Embryonic facial prominence (tissue), 1 donor: ENCODE results near the gene CPNE1.

ENCODE experiments used
- DNase-seq: peaks from one replicate; pipeline ENCODE4 v3.0.0-alpha.2; 2016; ENCODE audit errors: extremely low spot score

CPNE1 gene

DNA sequence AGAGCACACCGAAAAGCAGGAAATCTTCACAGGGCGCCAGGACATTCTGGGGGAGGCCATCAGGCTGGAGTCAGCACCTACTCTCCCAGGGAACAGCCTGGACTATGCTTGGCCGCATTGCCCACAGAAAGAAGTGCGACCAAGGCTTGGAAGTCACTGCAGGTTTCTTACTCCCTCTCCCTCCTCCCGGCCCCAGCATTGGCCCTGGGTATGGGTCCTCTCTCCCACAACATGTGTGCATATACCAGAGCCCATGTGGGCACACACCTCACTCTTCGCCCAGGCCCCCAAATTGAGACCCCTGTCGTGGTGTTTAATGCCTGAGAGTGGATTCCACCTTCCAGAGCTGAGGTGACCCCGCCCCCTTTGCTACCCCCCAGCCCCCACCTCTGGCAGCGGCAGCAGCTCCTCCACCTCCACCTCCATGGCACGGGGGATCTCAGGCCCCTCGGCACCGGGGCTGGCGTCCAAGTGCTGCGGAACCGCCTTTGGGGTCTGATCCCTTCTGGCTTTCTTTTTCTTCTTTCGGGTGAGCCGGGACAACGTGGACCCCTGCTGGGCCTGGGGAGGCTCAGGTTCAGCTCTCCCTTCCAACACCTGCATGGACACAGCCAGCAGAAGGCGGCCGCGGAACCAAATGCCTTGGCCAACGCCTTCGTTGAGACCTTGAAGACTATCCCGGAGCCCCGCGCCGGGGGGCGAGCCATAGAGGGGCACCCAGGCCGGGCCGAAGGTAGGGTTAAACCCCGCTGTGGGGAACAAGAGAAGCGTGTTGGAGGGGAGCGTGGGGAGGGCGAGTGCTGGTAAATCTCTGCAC lies 64.3 kb downstream of the CPNE1 start:
- DNase-seq, result no peak

DNA sequence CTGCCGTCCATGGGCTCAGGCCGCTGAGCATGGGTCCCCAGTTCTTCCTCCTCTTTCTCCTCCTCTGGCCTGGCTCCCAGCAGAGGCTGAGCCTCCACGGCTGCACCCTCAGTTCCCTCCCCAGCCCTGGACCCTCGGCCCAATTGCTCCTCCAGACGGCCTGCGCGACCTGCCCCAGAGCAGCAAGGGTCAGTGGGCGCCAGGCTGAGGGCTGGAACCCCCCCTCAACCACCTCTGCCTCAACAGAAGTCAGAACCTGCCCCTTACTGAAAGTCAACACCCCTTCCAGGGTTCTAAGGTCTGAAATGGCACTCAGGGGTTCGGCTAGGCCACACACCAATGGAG lies 65.0 kb downstream of the CPNE1 start:
- no peak for DNase-seq

GRCh38 chr20:35598899-35599775 lies 65.6 kb downstream of the CPNE1 start:
- DNase-seq, result no peak

DNA sequence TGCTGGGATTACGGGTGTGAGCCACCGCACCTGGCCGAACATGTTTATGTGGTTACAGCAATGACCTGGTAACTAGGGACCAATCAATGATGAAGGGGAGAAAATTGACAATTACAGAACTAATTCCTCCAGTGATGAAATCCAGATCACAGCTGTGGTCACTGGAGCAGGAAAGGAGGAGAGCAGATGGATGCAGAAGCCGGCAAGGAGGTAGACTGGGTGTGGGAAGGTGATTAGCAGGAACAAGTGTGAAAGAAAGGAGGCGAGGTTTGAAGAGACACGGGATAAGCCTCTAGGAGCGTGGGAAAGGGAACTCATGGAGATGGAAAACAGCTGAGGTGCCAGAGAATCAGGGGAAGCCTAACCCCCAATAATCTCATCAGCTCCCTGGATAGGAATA lies 66.2 kb downstream of the CPNE1 start:
- DNase-seq, result no peak

DNA sequence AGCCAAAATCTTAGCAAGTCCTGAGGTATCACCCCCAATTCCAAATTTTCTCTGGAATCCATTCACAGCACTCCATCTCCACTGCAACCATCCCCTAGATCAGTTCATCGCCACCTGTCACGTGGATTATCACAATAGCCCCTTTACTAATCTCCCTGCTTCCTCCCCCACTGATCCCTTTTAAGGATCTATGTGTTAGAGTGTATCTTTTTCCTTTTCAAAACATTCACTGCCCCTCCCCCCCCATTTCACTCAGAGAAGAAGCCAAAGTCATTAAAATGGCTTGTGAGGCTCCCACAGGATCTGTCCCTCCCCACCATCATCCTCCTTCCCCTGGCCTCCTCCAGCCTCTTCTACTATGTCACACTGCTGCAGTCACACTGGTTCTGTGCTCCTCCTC lies 67.5 kb downstream of the CPNE1 start:
- DNase-seq, result no peak

DNA sequence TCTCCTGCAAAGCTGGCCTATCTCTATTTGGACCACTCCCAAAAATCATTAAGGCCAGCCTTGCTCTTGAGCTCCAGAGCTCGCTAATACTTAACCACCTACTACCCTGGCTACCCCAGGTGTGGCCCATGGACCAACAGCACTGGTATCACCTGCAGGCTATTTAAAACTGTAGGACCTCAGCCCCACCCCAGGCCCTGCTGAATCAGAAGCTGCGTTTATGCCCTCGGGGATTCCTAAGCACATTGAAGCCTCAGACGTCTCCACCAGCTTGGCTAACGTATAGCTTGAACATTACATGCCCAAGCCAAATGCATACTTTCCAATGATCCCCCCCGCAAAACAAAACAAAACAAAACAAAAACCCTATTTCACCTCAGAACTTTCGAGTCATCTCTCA lies 68.8 kb downstream of the CPNE1 start:
- no peak for DNase-seq

- no peak for DNase-seq
Observed at GRCh38 chr20:35595456-35595855, 69.2 kb downstream of the CPNE1 start.

DNA sequence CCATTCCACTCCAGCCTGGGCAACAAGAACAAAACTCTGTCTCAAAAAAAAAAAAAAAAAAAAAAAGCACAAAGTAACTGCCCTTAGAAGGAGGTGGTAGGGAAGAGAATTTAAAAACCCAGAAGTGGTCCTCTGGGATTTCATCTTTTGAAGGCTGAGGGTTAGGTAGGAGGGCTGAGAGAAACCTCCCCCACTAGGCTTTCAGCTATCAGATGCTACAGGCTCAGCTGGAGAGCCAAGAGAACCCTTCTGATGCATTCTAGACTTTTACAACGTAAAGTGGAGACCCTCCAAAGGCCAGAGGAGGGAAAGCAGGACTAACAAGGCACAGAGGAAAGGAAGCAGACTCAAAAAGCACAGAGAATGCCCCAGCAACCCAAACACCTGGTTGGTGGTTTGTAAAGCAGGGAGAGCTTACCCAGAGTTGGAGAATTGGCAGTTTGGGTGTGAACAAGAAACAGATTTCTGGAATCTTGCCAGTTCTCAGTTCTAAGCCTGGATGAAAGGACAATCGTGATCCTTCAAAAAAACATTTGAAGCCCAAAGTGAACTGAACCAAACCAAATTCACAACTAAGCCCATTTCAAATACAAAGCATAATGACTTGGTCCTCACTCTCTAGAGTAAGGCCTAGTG lies 72.2 kb downstream of the CPNE1 start:
- no peak for DNase-seq

- no peak for DNase-seq
Observed at GRCh38 chr20:35588397-35588796, 76.3 kb downstream of the CPNE1 start.

- DNase-seq, result no peak
Observed at GRCh38 chr20:35587436-35587835, 77.3 kb downstream of the CPNE1 start.

DNA sequence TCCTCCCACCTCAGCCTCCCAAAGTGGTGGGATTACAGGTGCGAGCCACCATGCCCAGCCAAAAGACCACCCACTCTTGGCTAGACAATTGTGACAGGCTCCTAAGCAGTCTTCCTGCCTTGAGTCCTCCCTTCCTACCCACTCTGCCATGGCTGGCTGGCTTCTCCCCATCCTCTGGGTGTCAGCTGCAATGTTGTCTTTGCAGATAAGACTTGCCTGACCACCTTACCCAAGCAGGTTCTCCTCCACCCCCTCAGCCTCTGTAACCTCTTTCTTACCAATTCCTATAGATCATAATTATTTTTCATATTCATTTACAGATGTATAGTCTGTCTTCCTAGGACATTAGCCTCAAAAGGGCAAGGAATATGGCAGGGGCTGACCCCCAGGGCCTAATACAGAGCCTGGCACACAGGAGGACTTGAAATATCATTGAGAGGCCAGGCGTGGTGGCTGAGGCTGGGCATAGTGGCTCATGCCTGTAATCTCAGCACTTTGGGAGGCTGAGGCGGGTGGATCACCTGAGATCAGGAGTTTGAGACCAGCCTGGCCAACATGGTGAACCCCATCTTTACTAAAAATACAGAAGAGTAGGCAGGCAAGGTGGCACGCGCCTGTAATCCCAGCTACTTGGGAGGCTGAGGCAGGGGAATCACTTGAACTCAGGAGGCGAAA lies 77.8 kb downstream of the CPNE1 start:
- DNase-seq, result no peak

DNA sequence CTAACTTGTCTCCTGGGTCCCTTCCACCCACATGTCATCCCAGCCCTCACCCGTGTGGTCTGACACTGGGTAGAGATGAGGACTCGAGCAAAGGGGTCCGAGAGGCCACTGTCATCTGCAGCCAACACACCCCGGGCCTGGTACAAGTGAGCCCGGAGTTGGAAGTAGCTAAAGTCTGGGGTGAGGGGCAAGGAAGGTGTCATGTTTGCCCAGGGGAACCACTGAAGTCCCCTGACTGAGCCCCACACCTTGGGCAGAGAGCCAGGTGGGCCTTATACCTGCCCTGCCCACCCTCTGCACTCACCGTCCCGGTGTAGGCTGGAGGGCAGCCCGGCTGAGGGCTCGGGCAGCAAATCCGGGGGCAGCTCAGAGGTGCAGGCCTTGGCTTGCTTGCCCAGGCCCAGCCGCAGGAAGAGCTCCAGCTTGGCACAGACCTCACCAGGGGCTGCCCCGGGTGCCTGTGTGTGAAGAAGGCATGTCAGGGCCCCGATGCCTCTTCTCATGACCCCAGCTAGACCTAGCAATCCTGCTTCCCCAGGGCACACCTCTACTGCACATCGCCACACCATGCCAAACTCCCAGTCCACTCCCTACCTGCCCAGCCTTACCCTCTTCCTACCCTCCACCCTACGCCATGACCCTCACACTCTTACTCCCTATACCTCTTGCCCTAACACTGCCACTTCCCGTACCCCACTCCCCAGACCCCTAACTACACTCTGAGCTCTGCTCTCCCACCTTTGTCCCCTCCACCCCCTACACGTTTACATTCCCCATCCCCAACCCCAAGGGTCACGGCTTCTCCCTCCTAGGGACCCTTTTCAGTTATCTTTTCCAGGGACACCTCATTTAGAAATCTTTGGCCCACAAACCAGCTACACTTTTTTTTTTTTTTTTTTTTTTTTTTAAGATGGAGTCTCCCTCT lies 80.8 kb downstream of the CPNE1 start:
- no peak for DNase-seq

DNA sequence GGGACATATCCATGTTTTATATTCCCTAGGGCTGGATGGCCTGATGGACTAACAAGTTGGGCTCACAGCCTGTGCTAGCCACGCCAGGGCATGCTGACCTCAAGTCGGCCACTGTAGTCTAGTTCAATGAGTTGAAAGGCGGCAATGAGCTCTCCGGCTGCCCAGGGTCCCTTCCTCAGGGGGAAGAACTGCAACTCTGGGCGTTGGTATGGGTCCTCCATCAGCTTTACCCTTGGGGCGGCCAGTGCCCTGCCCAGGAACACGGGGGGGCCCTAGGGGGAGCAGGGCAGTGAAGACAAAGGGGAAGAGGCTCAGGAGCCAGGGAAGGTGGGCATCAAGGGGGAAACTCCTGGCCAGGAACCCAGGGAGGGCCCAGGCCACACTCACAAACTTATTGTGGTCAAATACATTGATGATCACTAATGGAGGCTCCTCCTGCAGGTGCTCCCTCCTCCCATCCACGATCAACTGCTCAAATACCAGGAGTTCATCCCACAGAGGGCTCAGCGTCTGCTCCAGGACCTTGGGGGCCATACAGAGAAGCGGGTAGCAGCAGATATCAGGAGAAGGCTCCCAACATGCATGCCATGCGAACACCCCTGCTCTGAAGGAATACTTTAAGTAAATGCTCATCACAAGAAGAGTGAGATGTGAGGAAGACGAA lies 81.8 kb downstream of the CPNE1 start:
- DNase-seq, result no peak

DNA sequence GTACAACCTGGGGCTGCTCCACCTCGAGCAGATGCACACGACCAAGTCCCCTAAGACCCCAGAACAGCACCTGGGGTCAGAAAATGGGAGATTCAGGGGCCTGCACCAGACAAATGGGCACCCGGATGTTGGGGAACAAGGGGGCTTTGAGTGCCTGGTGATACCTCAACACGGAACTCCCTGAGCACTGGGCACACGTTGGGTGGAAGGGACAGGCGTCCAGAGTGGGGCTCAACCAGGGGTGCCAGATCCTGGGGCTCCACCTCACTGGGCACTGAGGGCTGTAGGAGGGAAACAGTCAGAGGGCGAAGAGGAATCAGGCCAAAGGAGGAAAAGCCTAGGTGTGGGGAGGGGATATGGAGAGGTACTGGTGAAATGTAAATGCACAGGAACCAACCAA lies 82.6 kb downstream of the CPNE1 start:
- DNase-seq, result no peak

GRCh38 chr20:35579196-35579595 lies 85.5 kb downstream of the CPNE1 start:
- DNase-seq, result no peak

DNA sequence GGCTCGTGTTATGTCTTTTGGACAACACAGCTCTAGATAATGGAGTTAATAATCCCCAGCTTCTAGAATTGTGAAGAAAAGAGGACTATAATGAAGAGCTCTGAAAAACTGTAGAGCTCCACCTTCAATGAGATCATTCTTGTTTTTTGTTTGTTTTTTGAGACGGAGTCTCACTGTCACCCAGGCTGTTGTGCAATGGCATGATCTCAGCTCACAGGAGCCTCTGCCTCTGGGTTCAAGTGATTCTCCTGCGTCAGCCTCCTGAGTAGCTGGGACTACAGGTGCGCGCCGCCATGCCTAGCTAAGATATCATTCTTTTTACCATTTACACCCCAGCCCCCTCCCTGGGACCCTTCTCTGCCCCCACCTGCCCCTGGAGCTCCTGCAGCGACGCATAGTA lies 86.2 kb downstream of the CPNE1 start:
- no peak for DNase-seq

GRCh38 chr20:35576816-35577215 lies 87.9 kb downstream of the CPNE1 start:
- DNase-seq, result no peak
